ENCODE results near the gene BORA.
"Not testable (repeated sequence)": the region's sequence is repeated elsewhere in the genome, so short reads cannot be mapped to it uniquely, and the experiment has no call there.

DNA sequence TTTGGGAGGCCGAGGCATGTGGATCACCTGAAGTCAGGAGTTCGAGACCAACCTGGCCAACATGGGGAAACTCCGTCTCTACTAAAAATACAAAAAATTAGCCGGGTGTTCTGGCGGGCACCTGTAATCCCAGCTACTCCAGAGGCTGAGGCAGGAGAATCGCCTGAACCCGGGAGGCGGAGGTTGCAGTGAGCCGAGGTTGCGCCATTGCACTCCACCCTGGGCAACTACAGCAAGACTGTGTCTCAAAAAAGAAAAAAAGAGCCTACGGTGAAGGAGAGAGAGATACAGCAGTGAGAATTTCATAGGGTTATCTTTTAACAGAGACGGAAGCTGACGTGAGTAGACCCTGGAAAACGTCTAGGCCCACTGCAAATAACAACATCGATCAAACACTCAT is 1.5 kb upstream of the BORA start:
- TF ChIP-seq, protein P1, sequence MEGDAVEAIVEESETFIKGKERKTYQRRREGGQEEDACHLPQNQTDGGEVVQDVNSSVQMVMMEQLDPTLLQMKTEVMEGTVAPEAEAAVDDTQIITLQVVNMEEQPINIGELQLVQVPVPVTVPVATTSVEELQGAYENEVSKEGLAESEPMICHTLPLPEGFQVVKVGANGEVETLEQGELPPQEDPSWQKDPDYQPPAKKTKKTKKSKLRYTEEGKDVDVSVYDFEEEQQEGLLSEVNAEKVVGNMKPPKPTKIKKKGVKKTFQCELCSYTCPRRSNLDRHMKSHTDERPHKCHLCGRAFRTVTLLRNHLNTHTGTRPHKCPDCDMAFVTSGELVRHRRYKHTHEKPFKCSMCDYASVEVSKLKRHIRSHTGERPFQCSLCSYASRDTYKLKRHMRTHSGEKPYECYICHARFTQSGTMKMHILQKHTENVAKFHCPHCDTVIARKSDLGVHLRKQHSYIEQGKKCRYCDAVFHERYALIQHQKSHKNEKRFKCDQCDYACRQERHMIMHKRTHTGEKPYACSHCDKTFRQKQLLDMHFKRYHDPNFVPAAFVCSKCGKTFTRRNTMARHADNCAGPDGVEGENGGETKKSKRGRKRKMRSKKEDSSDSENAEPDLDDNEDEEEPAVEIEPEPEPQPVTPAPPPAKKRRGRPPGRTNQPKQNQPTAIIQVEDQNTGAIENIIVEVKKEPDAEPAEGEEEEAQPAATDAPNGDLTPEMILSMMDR (conservative IDR thresholded peaks at IDR 0.05): not testable (repeated sequence)
- TF ChIP-seq EZH2 (IDR thresholded peaks at IDR 0.05; ENCODE audit: low read depth): not testable (repeated sequence)
